GM13977 (cell line): Measurements from ENCODE around the gene MSN.

ENCODE experiments used
- DNase-seq: peaks from one replicate; pipeline ENCODE4 v3.0.0; 2012; ENCODE audit warnings: low spot score
- CTCF ChIP-seq: IDR thresholded peaks from 2 replicates; pipeline ENCODE4 v1.5.1; 2012; ENCODE audit warnings: mild to moderate bottlenecking, control low read depth; ENCODE audit not compliant: insufficient read depth; ENCODE audit errors: extremely low read depth, missing control alignments
- in situ Hi-C: fragments of 300-500 bp; cut with MboI; formaldehyde crosslinking; loops from one replicate; pipeline ENCODE4 v1.12.0; 2022; ENCODE audit warnings: low sequenced_read_pairs, low pct_unique_long_range_greater_than_20kb, mixed read lengths, inconsistent platforms; ENCODE audit not compliant: unreplicated experiment

Gene MSN

GRCh38 chrX:65657659-65658058 is 9.8 kb upstream of the MSN start:
- in situ Hi-C loops = no loop called here
- TF ChIP-seq CTCF = no peak

GRCh38 chrX:65658229-65658628 is 9.2 kb upstream of the MSN start:
- no peak for DNase-seq
- TF ChIP-seq CTCF = no peak
- in situ Hi-C loops = no loop called here

More at GRCh38 chrX:65657659-65658058, 9.8 kb upstream of the MSN start:
- no peak for DNase-seq

GRCh38 chrX:65667157-65667502 is 324 bp upstream of the MSN start:
- no peak for TF ChIP-seq CTCF
- in situ Hi-C loops = no loop called here
- no peak for DNase-seq

- TF ChIP-seq CTCF = no peak
- DNase-seq = no peak
- in situ Hi-C loops = no loop called here
Measured at GRCh38 chrX:65668377-65669310, 1.2 kb downstream of the MSN start.

GRCh38 chrX:65671286-65671685 is 3.8 kb downstream of the MSN start:
- in situ Hi-C loops = no loop called here
- DNase-seq = no peak
- TF ChIP-seq CTCF = no peak

- in situ Hi-C loops = no loop called here
- DNase-seq = no peak
- no peak for TF ChIP-seq CTCF
Measured at GRCh38 chrX:65671966-65672365, 4.5 kb downstream of the MSN start.
